ENCODE measurements around the gene WDR91.

Gene WDR91

GRCh38 chr7:135242096-135242684 lies 30.9 kb upstream of the WDR91 start:
- H3K4me3 ChIP-seq (ENCODE audit: low read depth, low read length) = no peak overlapping the region
- in situ Hi-C loops (cut with HindIII; ENCODE audit: low sequenced_read_pairs) = no loop called here
- TF ChIP-seq, protein P1, sequence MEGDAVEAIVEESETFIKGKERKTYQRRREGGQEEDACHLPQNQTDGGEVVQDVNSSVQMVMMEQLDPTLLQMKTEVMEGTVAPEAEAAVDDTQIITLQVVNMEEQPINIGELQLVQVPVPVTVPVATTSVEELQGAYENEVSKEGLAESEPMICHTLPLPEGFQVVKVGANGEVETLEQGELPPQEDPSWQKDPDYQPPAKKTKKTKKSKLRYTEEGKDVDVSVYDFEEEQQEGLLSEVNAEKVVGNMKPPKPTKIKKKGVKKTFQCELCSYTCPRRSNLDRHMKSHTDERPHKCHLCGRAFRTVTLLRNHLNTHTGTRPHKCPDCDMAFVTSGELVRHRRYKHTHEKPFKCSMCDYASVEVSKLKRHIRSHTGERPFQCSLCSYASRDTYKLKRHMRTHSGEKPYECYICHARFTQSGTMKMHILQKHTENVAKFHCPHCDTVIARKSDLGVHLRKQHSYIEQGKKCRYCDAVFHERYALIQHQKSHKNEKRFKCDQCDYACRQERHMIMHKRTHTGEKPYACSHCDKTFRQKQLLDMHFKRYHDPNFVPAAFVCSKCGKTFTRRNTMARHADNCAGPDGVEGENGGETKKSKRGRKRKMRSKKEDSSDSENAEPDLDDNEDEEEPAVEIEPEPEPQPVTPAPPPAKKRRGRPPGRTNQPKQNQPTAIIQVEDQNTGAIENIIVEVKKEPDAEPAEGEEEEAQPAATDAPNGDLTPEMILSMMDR (IDR thresholded peaks at IDR 0.05; ENCODE audit: low read depth, low read length, missing control alignments) = no peak
- DNase-seq (ENCODE audit: low read depth) = no peak

DNA sequence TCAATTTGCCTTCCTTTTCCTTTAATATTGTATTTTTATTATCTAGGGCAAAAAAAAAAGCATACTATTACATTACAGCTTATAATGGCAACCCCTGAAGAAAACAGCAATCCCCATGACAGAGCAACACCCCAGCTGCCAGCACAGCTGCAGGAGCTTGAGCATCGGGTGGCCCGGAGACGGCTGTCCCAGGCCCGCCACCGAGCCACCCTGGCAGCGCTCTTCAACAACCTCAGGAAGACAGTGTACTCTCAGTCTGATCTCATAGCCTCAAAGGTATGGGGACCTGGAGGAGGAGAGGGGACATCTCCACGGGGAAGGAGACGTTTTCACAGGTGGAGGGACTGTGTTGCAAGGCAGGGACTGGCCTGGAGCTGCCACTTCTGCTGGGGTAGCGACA lies 29.1 kb upstream of the WDR91 start:
- no peak overlapping the region for H3K4me3 ChIP-seq (ENCODE audit: low read depth, low read length)
- TF ChIP-seq, protein P1 (IDR thresholded peaks at IDR 0.05; ENCODE audit: low read depth, low read length, missing control alignments) = no peak
- in situ Hi-C loops (cut with HindIII; ENCODE audit: low sequenced_read_pairs) = no loop called here
- no peak for DNase-seq (ENCODE audit: low read depth)

DNA sequence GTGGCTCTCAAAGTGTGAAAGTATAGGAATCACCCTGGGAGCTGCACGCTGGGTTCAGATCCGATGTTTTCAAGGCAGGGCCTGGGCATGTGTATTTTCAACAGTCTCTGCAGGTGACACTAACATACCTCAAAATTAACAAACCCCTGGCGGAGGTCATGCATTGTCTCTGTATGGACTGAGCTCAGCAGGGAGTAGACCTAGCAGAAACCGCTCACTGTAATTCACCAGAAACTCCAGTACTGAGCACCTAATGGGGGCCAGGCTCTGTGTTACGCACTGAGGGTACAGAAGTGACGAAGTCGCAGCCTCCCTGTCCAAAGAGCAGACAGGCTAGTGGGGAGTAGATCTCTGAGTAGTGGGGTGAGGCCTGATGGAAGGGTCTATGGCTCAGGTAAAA lies 27.9 kb upstream of the WDR91 start:
- no peak overlapping the region for H3K4me3 ChIP-seq (ENCODE audit: low read depth, low read length)
- in situ Hi-C loops (cut with HindIII; ENCODE audit: low sequenced_read_pairs) = no loop called here
- TF ChIP-seq, protein P1 (IDR thresholded peaks at IDR 0.05; ENCODE audit: low read depth, low read length, missing control alignments) = no peak
- DNase-seq (ENCODE audit: low read depth) = no peak

DNA sequence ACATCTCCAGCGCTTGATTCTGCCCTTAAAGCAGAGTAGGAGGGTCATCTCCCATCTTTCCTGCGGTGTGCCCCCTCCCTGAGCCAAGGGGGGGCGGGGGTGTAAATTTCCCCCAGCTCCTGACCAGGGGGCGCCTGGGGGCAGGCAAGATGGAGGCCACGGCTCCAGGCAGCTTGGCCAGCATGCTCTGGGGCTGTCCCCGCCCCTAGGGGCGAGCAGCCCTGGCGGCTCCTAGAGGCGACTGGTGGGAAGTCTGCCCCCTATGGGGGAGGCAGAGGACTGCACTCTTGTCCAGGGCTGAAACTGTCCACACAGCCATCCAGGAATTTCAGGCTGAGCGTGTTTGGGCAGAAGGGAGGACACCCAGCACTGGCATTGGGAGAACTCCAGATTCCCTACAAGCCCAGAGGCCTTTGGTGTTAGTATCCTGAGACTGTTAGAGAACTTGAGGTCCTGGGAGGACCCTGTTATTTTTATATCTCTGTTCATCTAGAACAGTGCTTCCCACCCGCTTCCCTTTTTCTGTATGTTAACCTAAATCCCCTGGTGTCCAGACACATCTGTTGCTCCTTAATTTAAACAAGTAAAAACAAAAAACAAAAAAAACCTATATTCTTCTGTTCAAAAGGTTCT lies 26.9 kb upstream of the WDR91 start:
- in situ Hi-C loops (cut with HindIII; ENCODE audit: low sequenced_read_pairs) = no loop called here
- TF ChIP-seq, protein P1 (IDR thresholded peaks at IDR 0.05; ENCODE audit: low read depth, low read length, missing control alignments) = peak; percentile 31
- no peak for DNase-seq (ENCODE audit: low read depth)
- no peak overlapping the region for H3K4me3 ChIP-seq (ENCODE audit: low read depth, low read length)

GRCh38 chr7:135236727-135237126 lies 25.4 kb upstream of the WDR91 start:
- H3K4me3 ChIP-seq (ENCODE audit: low read depth, low read length) = no peak overlapping the region
- TF ChIP-seq, protein P1 (IDR thresholded peaks at IDR 0.05; ENCODE audit: low read depth, low read length, missing control alignments) = no peak
- no peak for DNase-seq (ENCODE audit: low read depth)
- in situ Hi-C loops (cut with HindIII; ENCODE audit: low sequenced_read_pairs) = no loop called here

DNA sequence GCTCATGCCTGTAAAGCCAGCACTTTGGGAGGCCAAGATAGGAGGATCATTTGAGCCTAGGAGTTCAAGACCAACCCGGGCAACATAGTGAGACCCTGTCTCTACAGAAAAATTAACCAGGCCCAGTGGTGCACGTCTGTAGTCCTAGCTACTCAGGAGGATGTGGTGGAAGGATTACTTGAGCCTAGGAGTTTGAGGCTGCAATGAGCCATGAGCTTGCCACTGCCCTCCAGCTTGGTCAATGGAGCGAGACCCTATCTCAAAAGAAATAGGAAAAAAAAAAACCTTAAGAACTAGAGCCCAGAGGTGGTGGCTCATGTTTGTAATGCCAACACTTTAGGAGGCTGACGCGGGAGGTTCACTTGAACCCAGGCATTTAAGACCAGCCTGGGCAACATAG lies 24.5 kb upstream of the WDR91 start:
- H3K4me3 ChIP-seq (ENCODE audit: low read depth, low read length) = no peak overlapping the region
- in situ Hi-C loops (cut with HindIII; ENCODE audit: low sequenced_read_pairs) = no loop called here
- DNase-seq (ENCODE audit: low read depth) = no peak
- TF ChIP-seq, protein P1 (IDR thresholded peaks at IDR 0.05; ENCODE audit: low read depth, low read length, missing control alignments) = no peak

All from astrocyte of the cerebellum (primary cell).